Measurements from ENCODE around the gene DNAJC25.
"Not testable (repeated sequence)": the region's sequence is repeated elsewhere in the genome, so short reads cannot be mapped to it uniquely, and the experiment has no call there.

The DNAJC25 gene

DNA sequence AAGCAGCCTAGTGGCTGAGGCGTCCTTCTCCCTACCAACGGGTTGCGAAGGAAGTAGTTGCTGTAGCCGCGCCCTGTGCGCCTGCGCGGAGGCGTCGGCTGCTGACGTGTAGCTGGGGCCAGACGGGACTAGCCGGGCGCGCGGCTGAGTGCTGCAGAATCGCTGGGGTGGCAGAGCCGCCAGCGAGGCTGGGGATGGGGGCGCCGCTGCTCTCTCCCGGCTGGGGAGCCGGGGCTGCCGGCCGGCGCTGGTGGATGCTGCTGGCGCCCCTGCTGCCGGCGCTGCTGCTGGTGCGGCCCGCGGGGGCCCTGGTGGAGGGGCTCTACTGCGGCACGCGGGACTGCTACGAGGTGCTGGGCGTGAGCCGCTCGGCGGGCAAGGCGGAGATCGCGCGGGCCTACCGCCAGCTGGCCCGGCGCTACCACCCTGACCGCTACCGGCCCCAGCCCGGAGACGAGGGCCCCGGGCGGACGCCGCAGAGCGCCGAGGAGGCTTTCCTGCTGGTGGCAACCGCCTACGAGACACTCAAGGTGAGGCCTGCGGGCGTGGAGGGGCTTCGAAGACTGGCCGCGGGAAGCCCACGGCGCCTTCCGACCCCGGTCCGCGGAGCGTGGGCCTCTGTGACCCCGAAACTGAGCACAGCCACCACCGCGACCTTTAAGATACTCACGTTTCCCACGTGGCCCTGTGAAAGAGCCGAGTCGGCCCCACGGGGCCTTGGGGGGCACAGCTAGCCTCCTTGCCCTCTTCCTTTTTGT is at the start of gene DNAJC25:
Gene DNAJC25, plus strand, starts transcription at position 121 of the 758 bp plus-strand sequence. Its CDS starts 74 bp downstream, at position 195.
- DNase-seq = peak; percentile 98

DNA sequence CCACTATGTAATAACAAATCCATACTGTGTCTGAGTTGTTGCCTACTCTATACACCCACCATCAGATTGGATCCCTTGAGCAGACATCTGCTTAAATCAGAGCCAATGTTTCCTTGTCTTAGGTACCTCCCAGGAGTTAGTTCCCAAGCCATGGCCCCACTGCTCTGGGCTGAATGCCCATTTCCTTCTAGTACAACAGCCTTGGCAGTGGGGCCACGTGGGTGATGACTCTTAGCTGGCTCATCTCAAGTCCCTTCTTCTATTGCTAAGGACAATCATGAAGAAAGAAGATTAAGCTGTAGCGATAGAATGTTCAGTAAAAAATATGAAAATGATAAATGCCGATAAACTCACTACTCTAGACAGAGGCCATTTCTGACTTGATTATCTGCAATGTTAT is 48.2 kb upstream of the DNAJC25 start:
- DNase-seq = no peak

DNA sequence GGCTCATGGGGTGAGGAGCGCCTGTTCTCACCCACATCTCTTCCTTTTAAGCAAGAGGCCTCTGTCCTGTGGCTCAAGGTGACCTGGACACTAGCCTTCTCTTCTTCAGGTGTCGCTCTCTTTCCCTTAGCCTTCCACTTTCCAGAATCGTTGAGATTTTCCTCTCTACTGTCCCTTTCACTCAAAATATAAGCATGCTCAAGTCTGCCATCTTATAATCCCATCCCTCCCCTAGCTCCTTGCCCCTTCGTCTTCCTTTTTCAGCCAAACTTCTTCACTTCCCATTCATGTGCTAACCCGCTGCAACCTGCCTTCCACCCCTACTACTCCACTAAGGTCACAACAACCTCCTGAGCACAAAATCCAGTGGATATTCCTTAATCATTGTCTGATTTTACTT is 44.8 kb upstream of the DNAJC25 start:
- no peak for DNase-seq

DNA sequence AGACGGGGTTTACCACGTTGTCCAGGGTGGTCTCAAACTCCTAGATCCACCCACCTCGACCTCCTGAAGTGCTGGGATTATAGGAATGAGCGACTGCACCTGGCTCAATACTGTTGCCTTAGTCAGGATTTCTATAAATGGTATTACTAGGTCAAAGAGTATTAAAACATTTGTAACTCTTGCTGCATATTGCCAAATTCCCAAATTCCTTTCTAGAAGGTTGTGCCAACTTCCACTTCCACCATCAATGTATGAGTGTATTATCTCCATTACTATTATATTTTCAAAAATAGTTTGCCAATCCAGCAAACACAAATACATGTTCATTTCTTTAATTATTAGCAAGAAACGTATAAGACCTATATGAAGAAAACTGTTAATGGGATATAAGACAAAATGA is 42.3 kb upstream of the DNAJC25 start:
- no peak for DNase-seq

DNA sequence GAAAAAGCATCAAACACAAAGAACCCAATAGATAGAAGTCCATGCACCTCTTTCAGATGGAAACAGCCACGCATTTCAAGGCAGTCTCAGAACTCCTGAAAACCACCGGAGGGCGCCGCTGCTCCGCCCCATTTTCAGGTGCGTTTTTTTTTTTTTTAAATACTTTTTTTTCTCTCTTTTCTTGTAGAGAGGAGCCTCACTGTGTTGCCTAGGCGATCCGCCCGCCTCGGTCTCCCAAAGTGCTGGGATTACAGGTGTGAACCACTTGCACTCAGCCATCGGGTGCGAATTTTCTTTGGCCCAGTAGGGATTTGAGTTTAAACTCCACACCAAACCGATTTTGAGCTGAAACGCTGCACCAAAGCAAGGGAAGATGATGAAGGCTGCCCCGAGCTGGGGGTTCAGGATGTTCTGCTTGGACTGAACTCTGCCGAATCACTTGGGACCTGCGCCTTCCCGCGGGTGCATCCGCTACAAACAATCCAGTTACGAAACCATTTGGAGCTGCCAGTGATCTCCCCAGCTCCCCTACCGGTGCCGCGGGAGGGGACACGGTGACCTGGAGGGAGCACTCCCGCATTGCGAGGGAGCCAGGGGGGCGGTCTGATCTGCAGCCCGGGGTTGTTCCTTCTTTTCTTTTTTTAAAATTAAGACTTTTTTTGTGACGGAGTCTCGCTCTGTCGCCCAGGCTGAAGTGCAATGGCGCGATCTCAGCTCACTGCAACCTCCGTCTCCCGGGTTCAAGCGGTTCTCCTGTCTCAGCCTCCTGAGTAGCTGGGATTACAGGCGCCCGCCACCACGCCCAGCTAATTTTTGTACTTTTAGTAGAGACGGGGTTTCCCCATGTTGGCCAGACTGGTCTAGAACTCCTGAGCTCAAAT is 33.0 kb upstream of the DNAJC25 start:
- peak; percentile 44 for DNase-seq

DNA sequence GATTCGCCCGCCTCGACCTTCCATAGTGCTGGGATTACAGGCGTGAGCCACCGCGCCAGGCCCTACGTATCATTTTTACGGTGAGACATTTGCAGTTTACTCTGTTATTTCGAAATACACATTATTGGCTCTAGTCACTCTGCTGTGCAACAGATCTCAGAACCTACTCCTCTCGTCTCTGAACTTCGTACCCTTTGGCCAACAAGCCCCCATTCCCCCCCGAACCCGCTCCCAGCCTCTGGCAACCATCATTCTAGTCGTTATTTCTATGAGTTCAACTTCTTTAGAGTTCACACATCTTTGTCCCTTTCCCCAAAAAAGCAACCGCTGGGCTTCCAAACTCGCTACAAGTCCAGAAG is 32.4 kb upstream of the DNAJC25 start:
- no peak for DNase-seq

DNA sequence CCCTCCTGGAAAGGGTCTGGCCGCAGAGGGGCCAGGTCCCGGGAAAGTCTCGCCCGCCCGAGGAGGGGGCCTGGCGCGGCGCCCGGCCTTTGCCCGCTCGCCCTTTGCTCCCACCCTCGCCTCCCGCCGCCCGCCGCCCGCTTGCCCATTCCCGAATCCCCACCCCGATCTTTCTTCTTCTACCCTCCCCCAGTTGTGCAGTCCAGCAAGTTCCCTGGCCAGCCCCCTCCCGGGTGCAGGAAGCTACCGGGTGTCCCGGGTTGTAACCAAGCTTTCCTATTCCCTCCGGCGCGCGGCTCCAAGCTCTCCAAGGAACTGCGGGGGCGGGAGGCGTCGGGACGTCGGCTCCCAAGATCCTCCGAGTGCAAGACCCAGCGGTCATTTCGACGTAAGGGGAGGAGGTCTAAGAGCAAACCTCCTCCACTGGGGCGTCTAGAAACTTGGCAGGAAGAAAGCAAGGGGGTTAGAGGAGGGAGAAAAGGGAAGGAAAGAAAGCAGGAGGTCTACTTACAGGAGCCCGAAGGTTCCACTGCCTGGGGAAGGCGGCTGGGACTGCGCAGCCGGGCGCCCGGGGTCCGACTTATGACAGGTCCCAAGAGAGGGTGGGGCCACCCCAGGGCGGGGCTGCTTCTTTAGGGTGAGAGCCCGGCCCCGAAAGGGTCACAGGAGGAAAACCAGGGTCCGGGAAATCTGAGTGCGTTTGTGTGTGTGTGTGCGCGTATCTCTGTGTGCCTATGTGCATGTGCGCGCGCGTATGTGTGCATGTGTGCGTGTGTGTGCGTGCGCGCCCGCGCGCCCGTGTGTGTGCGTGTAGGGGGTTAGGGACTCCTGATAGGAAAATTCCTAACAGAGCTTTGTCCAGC is 31.8 kb upstream of the DNAJC25 start, which contains the start of gene PTGR1:
Gene PTGR1, minus strand, starts transcription at position 556 of the 863 bp plus-strand sequence. CDS start 2,225 bp downstream, outside the sequence.
- peak; percentile 64 for DNase-seq

DNA sequence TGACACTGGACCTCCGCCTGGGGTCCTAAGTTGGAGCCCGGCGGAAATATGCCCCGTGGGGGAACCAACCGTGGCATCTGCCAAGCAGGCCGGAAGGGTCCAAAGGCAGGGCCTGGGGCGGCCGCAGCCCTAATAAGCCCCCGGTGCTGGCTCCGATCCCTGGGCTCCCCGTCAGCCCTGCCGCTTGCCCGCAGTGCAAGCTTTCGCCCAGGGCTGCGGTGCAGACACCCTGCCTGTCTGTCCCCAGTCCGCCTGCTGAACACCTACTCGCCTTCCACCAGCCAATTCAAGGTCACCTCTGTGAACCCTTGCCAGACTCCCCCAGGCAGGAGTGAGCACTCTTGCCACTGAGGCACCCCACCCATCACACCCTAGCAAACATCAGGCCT is 31.2 kb upstream of the DNAJC25 start:
- no peak for DNase-seq

DNA sequence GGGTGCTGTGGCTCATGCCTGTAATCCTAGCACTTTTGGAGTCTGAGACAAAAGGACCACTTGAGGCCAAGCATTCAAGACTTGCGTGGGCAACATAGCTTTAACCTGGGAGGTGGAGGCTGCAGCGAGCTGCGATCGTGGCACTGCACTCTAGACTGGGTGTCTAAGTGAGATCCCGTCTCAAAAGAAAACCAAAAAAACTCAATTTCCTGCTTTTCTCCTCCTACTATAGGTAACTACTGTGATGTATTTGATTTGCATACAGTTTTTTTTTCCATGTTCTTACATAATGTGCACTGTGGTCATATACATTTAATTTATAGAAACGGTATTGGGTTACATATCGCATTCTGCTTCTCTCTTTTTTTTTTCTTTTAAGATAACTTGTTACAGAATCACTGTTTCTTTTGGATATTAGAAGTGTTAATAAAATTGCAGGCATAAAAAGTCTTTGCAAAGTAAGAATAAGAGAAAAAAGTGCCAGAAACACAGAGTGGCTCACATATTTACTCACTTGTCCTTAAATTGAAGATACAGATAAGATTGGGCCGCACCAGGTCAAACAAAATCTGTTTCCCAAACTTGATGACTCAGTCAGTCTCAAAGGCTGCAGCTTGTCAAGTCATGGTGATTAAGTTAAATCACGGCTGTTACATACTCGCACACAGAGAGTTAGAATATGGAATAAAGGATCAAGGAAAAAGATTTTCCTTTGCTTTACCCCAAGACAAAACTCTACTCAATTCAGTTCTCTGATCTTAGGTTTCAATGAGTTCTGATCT is 29.7 kb upstream of the DNAJC25 start:
- no peak for DNase-seq

DNA sequence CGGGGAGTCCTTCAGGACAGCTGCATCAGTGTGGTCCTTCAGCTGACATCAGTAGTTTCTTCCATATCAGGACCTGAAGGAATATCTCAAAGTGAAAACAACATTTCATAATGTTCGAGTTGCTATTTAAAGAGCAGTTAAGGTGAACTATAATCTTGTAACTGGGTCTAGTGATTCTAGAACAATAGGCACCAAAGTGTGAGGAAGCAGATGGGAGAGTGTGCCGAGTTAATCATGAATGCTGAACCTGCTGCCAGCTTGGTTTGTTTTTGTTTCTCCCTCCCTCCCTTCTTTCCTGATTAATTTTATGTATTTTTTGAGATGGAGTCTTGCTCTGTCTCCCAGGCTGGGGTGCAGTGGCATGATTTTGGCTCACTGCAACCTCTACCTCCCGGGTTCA is 28.1 kb upstream of the DNAJC25 start:
- DNase-seq = no peak

DNA sequence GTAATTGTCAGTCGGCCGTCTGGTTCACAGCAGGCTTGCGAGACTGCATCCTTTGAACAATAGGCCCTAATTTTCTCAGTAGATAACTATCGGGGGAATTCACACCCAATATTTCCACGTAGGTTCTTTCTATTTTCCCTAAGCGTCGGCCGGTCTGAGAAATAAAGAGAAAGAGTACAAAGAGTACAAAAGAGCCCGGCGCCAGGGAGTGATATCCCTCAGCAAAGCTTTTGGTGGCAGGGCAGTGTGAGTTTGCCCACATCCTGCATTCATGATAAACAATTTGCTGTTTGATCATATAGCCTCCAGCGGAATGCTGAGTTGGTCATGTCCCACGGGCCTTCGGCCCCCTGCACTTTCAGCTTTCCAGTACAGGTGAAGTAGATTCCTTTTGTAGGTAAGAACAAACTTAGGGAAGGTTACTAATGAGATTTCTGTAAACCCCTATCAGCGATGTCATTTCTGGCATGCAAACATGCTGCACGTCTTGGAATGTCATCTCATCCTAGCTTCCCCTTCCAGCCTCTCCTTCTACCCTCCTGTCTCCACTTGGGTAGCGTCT is 27.0 kb upstream of the DNAJC25 start:
- DNase-seq = no peak

DNA sequence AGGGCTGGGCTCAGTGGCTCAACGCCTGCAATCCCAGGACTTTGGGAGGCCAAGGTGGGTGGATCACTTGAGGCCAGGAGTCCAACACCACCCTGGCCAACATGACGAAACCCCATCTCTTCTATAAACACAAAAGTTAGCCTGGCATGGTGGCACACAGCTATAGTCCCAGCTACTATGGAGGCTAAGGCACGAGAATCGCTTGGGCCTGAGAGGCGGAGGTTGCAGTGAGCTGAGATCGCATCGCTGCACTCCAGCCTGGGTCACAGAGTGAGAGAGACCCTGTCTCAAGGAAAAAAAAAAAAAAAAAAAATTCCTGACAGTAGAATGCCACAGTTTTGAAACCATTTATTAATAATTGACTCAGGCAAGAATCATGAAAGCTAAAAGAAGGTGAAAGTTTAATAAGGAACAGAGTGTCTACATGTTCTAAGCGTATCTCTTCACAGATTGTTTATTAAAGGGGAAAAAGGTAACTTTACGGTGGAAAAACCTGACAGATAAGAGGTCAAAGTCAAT is 26.0 kb upstream of the DNAJC25 start:
- DNase-seq = no peak

DNA sequence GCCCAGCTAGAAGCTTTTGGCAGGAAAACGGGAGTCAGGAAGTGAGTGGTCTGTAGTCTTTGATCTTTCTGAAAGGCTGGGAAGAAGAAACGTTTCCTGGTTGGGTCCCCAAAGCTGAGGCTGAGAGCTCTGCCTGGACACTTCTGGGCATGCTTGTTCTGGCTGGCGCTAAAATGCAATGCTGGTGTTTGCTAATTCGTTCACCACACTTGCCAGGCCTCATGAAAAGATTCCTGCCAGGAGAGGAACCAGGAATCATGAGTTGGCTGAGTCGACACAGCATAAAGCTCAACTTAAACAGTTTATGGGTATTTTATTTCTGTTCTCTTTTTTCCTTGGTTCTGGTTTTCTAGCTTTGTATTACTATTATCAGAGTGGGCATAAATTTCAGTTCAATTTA is 21.0 kb upstream of the DNAJC25 start:
- no peak for DNase-seq

DNA sequence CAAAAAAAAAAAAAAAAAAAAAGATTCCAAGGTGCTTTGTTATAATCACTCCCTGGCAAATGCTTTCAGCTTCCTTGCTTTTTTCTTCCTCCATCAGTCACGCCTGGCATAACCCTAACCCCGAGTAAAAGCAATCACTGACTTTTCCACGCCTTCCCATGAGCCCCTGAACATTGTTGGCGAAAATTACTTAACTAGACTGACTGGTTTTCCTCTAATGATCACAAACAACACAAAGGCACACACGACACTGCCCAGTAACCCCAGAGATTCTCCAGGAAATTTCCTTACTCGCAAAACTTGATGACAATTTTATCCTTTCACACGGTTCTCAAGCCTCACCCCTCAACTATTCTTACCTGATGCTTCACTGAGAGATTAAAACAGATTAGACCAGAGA is 20.3 kb upstream of the DNAJC25 start:
- DNase-seq = no peak

DNA sequence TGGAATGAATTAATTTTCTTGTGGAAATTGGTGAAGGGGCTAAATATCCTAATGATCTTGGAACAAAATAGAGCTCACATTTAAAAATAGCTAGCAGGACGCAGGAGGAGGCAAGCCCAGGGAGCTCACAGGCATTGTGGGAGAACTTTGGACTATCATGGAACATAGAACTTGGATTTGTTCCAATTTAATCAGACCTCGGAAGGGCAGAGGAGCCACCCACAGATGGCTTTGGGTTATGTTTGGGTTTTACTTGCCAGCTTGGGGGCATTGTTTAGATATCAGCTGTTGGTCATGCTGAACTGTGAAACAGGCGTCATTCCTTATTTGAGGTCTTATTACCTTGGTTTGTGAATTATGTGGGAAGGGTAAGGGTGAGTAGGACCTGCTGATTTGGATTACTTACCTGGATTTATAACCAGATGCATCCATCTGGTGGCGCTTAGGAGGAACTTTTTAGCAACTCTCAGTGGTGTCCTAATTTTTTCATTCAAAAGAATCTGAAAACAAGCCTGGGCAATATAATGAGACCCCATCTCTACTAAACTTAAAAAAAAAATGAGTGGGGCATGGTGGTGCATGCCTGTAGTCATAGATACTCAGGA is 17.6 kb upstream of the DNAJC25 start:
- no peak for DNase-seq

DNA sequence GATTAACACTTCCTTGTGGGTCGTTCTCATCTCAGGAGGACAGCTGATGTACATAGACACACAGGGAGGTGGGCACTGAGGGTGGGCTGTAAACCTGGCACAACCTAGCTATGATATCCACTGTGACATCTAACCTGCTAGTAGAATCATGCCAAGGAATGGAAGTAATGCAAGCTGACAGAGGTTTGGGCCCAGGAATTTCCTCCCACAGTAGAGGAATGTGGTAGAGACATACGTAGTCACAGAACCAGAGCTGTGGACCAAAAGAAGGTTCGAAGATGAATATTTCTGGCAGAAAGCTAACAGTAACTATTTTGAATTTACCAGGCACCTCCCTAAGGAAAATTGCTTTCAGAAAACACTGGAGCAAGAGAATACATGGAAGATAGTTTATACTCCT is 15.2 kb upstream of the DNAJC25 start:
- no peak for DNase-seq

DNA sequence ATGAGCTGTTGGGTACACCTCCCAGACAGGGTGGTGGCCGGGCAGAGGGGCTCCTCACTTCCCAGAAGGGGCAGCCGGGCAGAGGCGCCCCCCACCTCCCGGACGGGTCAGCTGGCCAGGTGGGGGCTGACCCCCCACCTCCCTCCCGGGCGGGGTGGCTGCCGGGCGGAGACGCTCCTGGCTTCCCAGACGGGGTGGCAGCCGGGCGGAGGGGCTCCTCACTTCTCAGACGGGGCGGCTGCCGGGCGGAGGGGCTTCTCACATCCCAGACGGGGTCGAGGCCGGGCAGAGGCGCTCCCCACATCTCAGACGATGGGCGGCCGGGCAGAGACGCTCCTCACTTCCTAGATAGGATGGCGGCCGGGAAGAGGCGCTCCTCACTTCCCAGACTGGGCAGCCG is 13.8 kb upstream of the DNAJC25 start:
- DNase-seq = not testable (repeated sequence)

DNA sequence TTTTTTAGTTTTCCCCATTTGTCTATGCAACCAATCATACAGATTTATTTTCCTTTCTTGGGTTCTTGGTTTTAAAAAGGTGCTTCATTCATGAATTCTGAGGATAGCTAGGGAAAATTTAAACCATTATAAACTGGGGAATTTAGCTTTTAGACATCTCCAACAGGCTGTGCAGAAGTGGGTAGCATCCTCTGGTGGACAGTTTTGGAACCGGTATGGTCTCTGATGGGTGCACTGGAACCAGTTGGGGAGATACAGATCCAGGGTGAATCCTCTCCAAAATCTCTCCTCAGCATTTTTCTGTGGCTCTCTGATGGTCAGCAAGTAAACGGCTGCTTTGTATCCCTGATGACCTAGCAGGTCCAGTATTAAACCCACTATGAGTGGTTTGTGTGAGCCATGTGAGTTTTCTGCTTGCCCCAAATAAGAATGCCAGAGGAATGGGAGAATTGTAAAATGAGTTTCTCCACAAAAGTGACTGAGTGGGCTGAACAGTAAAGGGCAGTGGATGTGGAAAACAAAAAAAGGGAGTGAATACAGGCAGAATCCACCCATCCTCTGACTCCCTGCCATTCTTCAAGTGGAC is 9.1 kb upstream of the DNAJC25 start:
- peak; percentile 53 for DNase-seq

DNA sequence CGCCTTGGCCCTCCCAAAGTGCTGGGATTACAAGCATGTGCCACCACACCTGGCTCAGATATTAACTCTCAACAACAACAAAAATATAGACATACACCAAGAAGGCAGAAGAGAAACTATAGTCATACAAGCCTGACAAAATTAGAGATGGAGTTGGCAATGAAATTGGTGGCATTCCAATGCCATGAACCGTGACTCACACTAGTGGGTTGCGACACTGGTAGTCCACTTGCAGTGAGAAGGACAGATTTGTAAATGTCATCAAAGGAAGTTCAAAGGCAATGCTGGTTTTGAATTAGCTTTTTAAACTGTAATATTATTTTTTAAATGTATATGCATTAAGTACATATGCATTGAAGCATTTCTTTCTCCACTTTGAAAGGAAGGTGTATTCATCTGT is 8.5 kb upstream of the DNAJC25 start:
- DNase-seq = no peak

DNA sequence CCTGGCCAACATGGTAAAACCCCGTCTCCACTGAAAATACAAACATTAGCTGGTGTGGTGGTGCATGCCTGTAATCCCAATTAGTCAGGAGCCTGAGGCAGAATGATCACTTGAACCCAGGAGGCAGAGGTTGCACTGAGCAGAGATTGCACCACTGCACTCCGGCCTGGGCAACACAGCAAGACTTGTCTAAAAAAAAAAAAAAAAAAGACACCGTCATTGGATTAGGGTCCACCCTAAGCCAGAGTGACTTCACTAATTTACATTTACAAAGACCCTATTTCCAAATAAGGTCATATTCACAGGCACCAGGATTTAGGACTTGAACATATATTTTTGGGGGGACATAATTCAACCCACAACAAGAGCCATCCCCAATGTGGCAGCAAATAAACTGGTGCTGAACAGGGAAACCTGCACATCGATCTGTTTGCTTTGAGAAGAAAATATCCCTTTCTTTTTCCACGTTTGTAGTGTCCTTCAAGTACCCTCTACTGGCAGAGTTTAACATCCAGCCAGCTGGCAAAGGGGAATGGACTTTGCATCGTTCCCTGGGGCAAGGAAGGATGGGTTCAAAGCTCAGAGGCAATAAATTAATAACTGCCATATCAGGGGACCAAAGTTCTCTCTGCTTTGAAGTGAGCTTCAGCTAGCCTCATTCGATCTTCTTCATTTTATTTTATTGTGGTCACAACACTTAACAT is 3.7 kb upstream of the DNAJC25 start:
- DNase-seq = no peak
